Upper lobe of left lung (tissue), 4 donors: ENCODE results near the gene ABCD1.

Experiments
- CTCF ChIP-seq, 6 experiments: fragments of 450-650 bp in 4 of 6; fragments of 200-600 bp in 2 of 6; sonication (generic) in 2 of 6; IDR thresholded peaks; one replicate each; pipeline ENCODE4 v1.5.1; 2016 to 2019; ENCODE audit warnings: antibody characterized with exemption in 6 of 6
- EP300 ChIP-seq, 4 donors: sonication (generic); formaldehyde crosslinking; IDR thresholded peaks; one replicate each; pipeline ENCODE4 v1.5.1; 2017; ENCODE audit warnings: antibody characterized with exemption in 4 of 4, control low read depth in 2 of 4
- POLR2A ChIP-seq, 4 donors: fragments of 450-650 bp; IDR thresholded peaks; one replicate each; pipeline ENCODE4 v1.5.1; 2016 to 2017; ENCODE audit warnings: antibody characterized with exemption in 4 of 4, mild to moderate bottlenecking in 2 of 4
- POLR2AphosphoS5 ChIP-seq, 2 donors: sonication (generic); formaldehyde crosslinking; IDR thresholded peaks; one replicate each; pipeline ENCODE4 v1.5.1; 2017; ENCODE audit warnings: antibody characterized with exemption in 2 of 2

GRCh38 chrX:153688911-153689590 lies 35.6 kb upstream of the ABCD1 start:
- no peak for TF ChIP-seq CTCF (IDR thresholded peaks at IDR 0.05)
- no peak for TF ChIP-seq POLR2A (IDR thresholded peaks at IDR 0.05)
- TF ChIP-seq POLR2AphosphoS5 (IDR thresholded peaks at IDR 0.05), result no peak
- no peak for TF ChIP-seq EP300 (IDR thresholded peaks at IDR 0.05)
